Liver (tissue), 9 donors: ENCODE measurements around the gene PPM1D. TPM values are rescaled to one million over a fixed set of nuclear protein-coding genes. Genes with fewer than 3 reads are reported as not detected.

Experiments used
- DNase-seq: peaks from one replicate; pipeline ENCODE4 v3.0.0-alpha.2; 2017; ENCODE audit warnings: low spot score
- H3K27ac ChIP-seq, 2 donors: one replicate each; pipeline ENCODE4 v1.7.0; 2013; ENCODE audit warnings: inconsistent platforms in 2 of 2, low read length in 2 of 2, control low read depth in 1 of 2, low read depth in 1 of 2, mild to moderate bottlenecking in 1 of 2
- H3K27me3 ChIP-seq, 4 donors: one replicate each; pipeline versions ENCODE4 v1.6.1 to v1.7.0; 2013; ENCODE audit warnings: low read length in 3 of 4, inconsistent platforms in 1 of 4, mild to moderate bottlenecking in 1 of 4, moderate library complexity in 1 of 4; ENCODE audit not compliant: control insufficient read depth in 4 of 4, insufficient read depth in 4 of 4
- H3K36me3 ChIP-seq, 4 donors: one replicate each; pipeline versions ENCODE4 v1.6.1 to v1.7.0; 2013; ENCODE audit warnings: low read length in 3 of 4, mild to moderate bottlenecking in 3 of 4, low read depth in 1 of 4, moderate library complexity in 1 of 4; ENCODE audit not compliant: control insufficient read depth in 4 of 4, insufficient read depth in 3 of 4
- H3K4me1 ChIP-seq, 4 donors: one replicate each; pipeline versions ENCODE4 v1.6.1 to v1.7.0; 2013; ENCODE audit warnings: low read length in 3 of 4, mild to moderate bottlenecking in 3 of 4, moderate library complexity in 1 of 4; ENCODE audit not compliant: control insufficient read depth in 4 of 4, insufficient read depth in 4 of 4
- H3K4me3 ChIP-seq, 3 donors: one replicate each; pipeline versions ENCODE4 v1.6.1 to v1.7.0; 2013; ENCODE audit warnings: low read length in 3 of 3, control low read depth in 1 of 3, low read depth in 1 of 3, mild to moderate bottlenecking in 1 of 3
- H3K9ac ChIP-seq, 2 donors: one replicate each; pipeline ENCODE4 v1.7.0; 2013; ENCODE audit warnings: low read length in 2 of 2, mild to moderate bottlenecking in 2 of 2, moderate library complexity in 2 of 2, control low read depth in 1 of 2, low read depth in 1 of 2
- H3K9me3 ChIP-seq, 4 donors: one replicate each; pipeline versions ENCODE4 v1.6.1 to v1.7.0; 2013; ENCODE audit warnings: low read length in 3 of 4; ENCODE audit not compliant: control insufficient read depth in 4 of 4
- CTCF ChIP-seq: fragments of 150-350 bp; IDR thresholded peaks from 2 replicates; pipeline ENCODE4 v1.5.1; 2017; ENCODE audit warnings: improper control_type of control experiment, low read depth, low read length; ENCODE audit not compliant: missing input control
- EGR1 ChIP-seq, 2 donors: IDR thresholded peaks; 2 replicates each; pipeline ENCODE4 v1.6.1; 2016 to 2018; ENCODE audit warnings: antibody characterized with exemption in 2 of 2, low read depth in 2 of 2
- FOXA1 ChIP-seq: IDR thresholded peaks from 2 replicates; pipeline ENCODE4 v1.6.1; 2016; ENCODE audit warnings: antibody characterized with exemption
- FOXA2 ChIP-seq: IDR thresholded peaks from 2 replicates; pipeline ENCODE4 v1.6.1; 2016; ENCODE audit warnings: antibody characterized with exemption
- GABPA ChIP-seq, 2 donors: IDR thresholded peaks in 1 of 2; conservative IDR thresholded peaks in 1 of 2; 2 replicates each; pipeline ENCODE4 v1.6.1; 2016; ENCODE audit warnings: antibody characterized with exemption in 2 of 2, mild to moderate bottlenecking in 1 of 2, moderate library complexity in 1 of 2
- JUND ChIP-seq, 2 donors: IDR thresholded peaks; 2 replicates each; pipeline ENCODE4 v1.6.1; 2016; ENCODE audit warnings: antibody characterized with exemption in 2 of 2
- NR2F2 ChIP-seq: IDR thresholded peaks from 2 replicates; pipeline ENCODE4 v1.6.1; 2016; ENCODE audit warnings: antibody characterized with exemption
- RAD21 ChIP-seq, 2 donors: IDR thresholded peaks; 2 replicates each; pipeline ENCODE4 v1.6.1; 2016; ENCODE audit warnings: antibody characterized with exemption in 2 of 2, mild to moderate bottlenecking in 2 of 2
- RXRA ChIP-seq, 2 donors: IDR thresholded peaks; 2 replicates each; pipeline ENCODE4 v1.6.1; 2017 to 2018; ENCODE audit warnings: antibody characterized with exemption in 2 of 2, mild to moderate bottlenecking in 1 of 2
- SP1 ChIP-seq: IDR thresholded peaks from 2 replicates; pipeline ENCODE4 v1.6.1; 2018; ENCODE audit warnings: antibody characterized with exemption, mild to moderate bottlenecking
- YY1 ChIP-seq: IDR thresholded peaks from 2 replicates; pipeline ENCODE4 v1.6.1; 2016; ENCODE audit warnings: antibody characterized with exemption, mild to moderate bottlenecking
- ZBTB33 ChIP-seq: IDR thresholded peaks from 2 replicates; pipeline ENCODE4 v1.6.1; 2016; ENCODE audit warnings: antibody characterized with exemption
- WGBS: extraction: QIAGEN DNeasy Blood & Tissue Kit; methylation state at CpG from one replicate; pipeline ENCODE4 v1.1.7; 2013; 5-methylcytosine and 5-hydroxymethylcytosine counted together
- polyA plus RNA-seq, 2 donors: library from polyadenylated mRNA; stranded (reverse) in 1 of 2; unstranded in 1 of 2; fragments of 200-250 nt in 1 of 2; fragments of >200 nt in 1 of 2; fragmentation: Nextera tagmentation in 1 of 2; extraction: Ambion mirVana in 1 of 2; gene quantifications; one replicate each; pipeline versions ENCODE4 v1.2.1 to v1.2.3, GENCODE V29; 2013 to 2015
- total RNA-seq, 2 donors: library from RNA; depleted of rRNA; stranded (reverse); fragments of >200 nt; gene quantifications; one replicate each; pipeline ENCODE4 v1.2.3, GENCODE V29; 2014
- TF ChIP-seq, protein P1 (sequence below): IDR thresholded peaks from 2 replicates; pipeline ENCODE4 v1.6.1; 2016; ENCODE audit warnings: antibody characterized with exemption
- donor health status: healthy.
- donor health status: healthy.
- donor health status: healthy.
- donor health status: healthy.
- donor health status: healthy.

PPM1D gene
- total and polyA plus RNA-seq, 4 donors, result 2.0 to 8.7 (median 5.0) TPM

DNA sequence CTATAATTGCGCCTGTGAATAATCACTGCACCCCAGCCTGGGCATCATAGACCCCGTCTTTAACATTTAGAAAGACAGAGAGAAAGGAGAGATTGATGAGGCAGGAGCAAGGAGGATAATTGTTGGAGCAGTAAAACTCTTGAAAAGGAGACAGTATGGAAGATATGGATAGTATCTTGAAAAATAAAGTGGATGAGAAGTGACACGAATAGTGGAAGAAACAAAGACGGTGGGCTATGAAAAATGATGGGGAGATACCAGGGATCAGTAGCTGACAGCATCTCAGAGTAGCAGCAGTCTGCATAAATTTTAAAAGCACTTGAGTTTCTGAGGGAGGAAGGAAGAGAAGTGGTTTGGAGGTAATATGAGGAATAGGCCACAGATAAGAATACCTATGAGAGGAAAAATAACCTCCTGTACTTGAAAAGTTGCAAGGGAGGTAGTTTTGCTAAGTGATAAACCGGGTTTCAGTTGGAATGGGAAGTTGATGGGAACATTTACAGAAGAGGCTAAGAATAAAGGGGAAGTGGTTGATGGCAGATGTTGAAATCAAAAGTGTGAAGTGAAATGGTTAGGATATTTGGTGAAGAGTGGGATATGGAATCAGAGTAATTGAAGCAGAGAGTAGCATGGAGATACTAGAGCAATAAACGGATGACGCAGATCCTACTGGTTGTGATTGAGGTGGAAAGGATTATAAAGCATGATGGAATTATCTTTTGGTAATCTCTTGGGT lies 1.8 kb upstream of the PPM1D start:
- no peaks in the 10 kb centered on the region for H3K9me3 ChIP-seq
- 88% methylated on average over 7 of the region's 7 CpGs for WGBS
- H3K4me1 ChIP-seq, result peaks cover 2 to 21% (median 8%) of the 10 kb centered on the region in 4 donors
- no peak overlapping the region for H3K9ac ChIP-seq
- DNase-seq, result no peak
- no peaks in the 10 kb centered on the region for H3K36me3 ChIP-seq
- no peak for TF ChIP-seq RAD21 (IDR thresholded peaks at IDR 0.05)
- no peak for TF ChIP-seq JUND (IDR thresholded peaks at IDR 0.05)
- TF ChIP-seq NR2F2, result no peak
- no peak overlapping the region for H3K4me3 ChIP-seq
- H3K27me3 ChIP-seq, result no peaks in the 10 kb centered on the region
- no peak overlapping the region for H3K27ac ChIP-seq

GRCh38 chr17:60599220-60599619 lies 773 bp upstream of the PPM1D start:
- peak overlapping the region; percentile 62 to 95 (median 80) for H3K4me3 ChIP-seq
- H3K27ac ChIP-seq, result peak overlapping the region; percentile 99
- no peaks in the 10 kb centered on the region for H3K36me3 ChIP-seq
- no peaks in the 10 kb centered on the region for H3K9me3 ChIP-seq
- peak overlapping the region; percentile 90 to 97 for H3K9ac ChIP-seq
- no peak for DNase-seq
- TF ChIP-seq RAD21 (IDR thresholded peaks at IDR 0.05) (no peak), FOXA1 (no peak), JUND (IDR thresholded peaks at IDR 0.05) (no peak), GABPA (IDR thresholded peaks at IDR 0.05 in 1 of 2, conservative IDR thresholded peaks at IDR 0.05 in 1 of 2) (no peak), CTCF (no peak), YY1 (no peak), FOXA2 (no peak), NR2F2 (no peak), SP1 (no peak), RXRA (IDR thresholded peaks at IDR 0.05) (no peak), EGR1 (IDR thresholded peaks at IDR 0.05; ENCODE audit: low read depth in 2 of 2) (no peak), ZBTB33 (no peak)
- TF ChIP-seq, protein P1, sequence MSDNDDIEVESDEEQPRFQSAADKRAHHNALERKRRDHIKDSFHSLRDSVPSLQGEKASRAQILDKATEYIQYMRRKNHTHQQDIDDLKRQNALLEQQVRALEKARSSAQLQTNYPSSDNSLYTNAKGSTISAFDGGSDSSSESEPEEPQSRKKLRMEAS, result no peak
- H3K4me1 ChIP-seq, result peaks cover 2 to 21% (median 8%) of the 10 kb centered on the region in 4 donors
- H3K27me3 ChIP-seq, result no peaks in the 10 kb centered on the region
- under 1% methylated on average over 17 of the region's 17 CpGs for WGBS
